AG04450 (cell line): ENCODE measurements around the gene MYO10. TPM values are rescaled to one million over a fixed set of nuclear protein-coding genes. Genes with fewer than 3 reads are reported as not detected.

Experiments used
- CTCF ChIA-PET: fragments of 300-600, 350-600 bp; formaldehyde crosslinking; extraction: SDS; loops from one replicate; lab custom pipeline; 2022; ENCODE audit warnings: antibody characterized with exemption, inconsistent platforms; lab: Charles Lee
- POLR2A ChIA-PET: fragments of 350-600 bp; formaldehyde crosslinking; extraction: SDS; loops from one replicate; lab custom pipeline; 2021; ENCODE audit warnings: antibody characterized with exemption, inconsistent platforms; lab: Yijun Ruan, JAX
- DNase-seq: peaks from one replicate; pipeline ENCODE4 v3.0.0-alpha.2; 2011; ENCODE audit warnings: low read depth, low spot score
- H3K27ac ChIP-seq: one replicate; pipeline ENCODE4 v1.5.1; 2012; ENCODE audit warnings: low read depth, low read length, control low read depth
- H3K27me3 ChIP-seq: one replicate; pipeline ENCODE4 v1.6.0; 2012; ENCODE audit warnings: low read length; ENCODE audit not compliant: control insufficient read depth, insufficient read depth
- H3K4me3 ChIP-seq: 2 replicates; pipeline ENCODE4 v1.5.1; 2011; ENCODE audit warnings: mild to moderate bottlenecking, low read depth, low read length, control low read depth
- H3K9me3 ChIP-seq: 2 replicates; pipeline ENCODE4 v1.5.1; 2012; ENCODE audit warnings: low read length; ENCODE audit not compliant: control insufficient read depth, insufficient read depth
- polyA plus RNA-seq: library from polyadenylated mRNA; depleted of rRNA; stranded (reverse); fragments of >200 nt; gene quantifications from 2 replicates; pipeline ENCODE4 v1.2.3, GENCODE V29; 2011
- TF ChIP-seq, protein P1 (sequence below): IDR thresholded peaks from 2 replicates; pipeline ENCODE4 v1.5.1; 2011; ENCODE audit warnings: low read depth, low read length, control low read depth, inconsistent platforms

The MYO10 gene
- polyA plus RNA-seq, 1 experiment, result 37.0 TPM

DNA sequence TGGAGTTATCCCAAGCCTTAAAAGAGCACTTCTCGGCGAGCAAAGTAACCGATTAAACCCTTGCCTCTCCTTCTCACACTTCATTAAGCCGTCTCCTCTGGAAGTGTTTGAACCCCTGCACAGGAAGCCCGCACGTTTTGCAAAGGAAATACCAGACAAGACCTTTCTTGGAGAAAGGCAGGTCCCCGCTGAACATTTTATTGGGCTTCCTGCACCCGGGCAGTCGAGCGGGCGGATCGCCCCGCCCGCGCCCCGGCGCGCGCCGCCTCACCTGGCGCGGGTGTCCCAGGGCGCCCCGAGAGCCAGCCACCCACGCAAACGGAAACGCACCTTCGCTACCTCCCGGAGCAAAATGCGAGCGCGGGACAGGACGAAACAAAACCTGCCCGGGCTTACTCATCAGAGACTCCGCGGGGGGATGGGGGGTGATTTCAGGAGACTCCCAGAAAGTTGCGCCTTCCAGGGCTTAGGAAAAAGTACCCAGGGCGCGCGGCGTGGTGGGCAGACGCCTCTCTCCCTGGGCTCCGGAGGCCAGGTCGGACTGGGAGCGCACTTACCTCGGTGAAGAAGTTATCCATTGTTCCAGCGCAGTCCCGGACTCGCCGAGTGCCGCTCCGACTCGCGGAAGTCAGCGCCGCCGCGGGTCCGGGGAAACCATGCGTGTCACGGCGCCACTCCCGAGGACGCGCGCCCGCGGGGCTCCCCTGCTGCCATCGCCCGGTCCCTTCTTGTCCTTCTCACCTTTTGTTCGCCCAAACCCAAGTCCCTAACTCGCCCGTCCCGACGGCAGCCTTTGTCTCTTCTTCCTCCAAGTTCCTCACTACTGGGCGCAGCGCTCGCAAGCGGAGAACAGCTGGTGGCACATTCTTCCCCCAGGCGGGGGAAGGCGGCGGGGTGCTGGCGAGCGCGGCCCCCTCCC, 598 bp downstream of the MYO10 start:
- CTCF ChIA-PET, result interaction anchor here (0.6 to 4.9 kb wide), 8 partner anchors 8 to 255 kb away, joined by 3 to 93 read pairs (median 7); no protein-coding TSS in a partner anchor
- no peaks in the 10 kb centered on the region for H3K9me3 ChIP-seq
- peak overlapping the region; percentile 68 for H3K27ac ChIP-seq
- TF ChIP-seq, protein P1, sequence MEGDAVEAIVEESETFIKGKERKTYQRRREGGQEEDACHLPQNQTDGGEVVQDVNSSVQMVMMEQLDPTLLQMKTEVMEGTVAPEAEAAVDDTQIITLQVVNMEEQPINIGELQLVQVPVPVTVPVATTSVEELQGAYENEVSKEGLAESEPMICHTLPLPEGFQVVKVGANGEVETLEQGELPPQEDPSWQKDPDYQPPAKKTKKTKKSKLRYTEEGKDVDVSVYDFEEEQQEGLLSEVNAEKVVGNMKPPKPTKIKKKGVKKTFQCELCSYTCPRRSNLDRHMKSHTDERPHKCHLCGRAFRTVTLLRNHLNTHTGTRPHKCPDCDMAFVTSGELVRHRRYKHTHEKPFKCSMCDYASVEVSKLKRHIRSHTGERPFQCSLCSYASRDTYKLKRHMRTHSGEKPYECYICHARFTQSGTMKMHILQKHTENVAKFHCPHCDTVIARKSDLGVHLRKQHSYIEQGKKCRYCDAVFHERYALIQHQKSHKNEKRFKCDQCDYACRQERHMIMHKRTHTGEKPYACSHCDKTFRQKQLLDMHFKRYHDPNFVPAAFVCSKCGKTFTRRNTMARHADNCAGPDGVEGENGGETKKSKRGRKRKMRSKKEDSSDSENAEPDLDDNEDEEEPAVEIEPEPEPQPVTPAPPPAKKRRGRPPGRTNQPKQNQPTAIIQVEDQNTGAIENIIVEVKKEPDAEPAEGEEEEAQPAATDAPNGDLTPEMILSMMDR, result no peak
- H3K27me3 ChIP-seq, result no peaks in the 10 kb centered on the region
- H3K4me3 ChIP-seq, result peak overlapping the region; percentile 85
- POLR2A ChIA-PET, result interaction anchor here (0.7 to 1.6 kb wide), 12 partner anchors 9 to 255 kb away, joined by 3 to 9 read pairs (median 3); no protein-coding TSS in a partner anchor
- no peak for DNase-seq

DNA sequence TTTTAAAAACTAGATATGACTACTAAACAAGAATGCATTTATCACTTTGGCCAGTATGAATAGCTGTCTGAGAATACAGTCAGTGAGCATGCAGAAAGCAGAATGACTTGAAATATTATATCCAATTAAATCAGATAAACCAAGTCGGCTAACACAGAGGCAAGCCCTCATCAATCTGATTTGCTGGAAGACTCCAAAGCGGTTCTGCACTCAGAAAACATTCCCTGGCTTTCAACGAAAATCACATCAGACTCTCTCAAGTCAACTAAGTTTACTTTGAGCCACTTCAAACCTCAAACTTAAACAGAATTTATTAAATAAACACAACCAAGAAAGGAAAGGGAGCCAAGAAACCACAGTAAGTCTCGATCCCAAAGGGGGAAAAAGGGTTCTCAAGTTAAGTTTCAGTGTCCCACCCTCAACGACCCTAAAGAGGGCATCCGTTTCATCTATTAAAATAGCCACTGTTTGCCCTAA, 1.4 kb downstream of the MYO10 start:
- Histone ChIP-seq H3K27me3 (no peaks in the 10 kb centered on the region), H3K4me3 (peak overlapping the region; percentile 85), H3K27ac (peak overlapping the region; percentile 68), H3K9me3 (no peaks in the 10 kb centered on the region)
- CTCF ChIA-PET, result interaction anchor here (0.6 to 4.9 kb wide), 5 partner anchors 35 to 255 kb away, joined by 3 to 93 read pairs (median 4); no protein-coding TSS in a partner anchor
- POLR2A ChIA-PET, result no interaction called here
- no peak for DNase-seq
- TF ChIP-seq, protein P1, result no peak

DNA sequence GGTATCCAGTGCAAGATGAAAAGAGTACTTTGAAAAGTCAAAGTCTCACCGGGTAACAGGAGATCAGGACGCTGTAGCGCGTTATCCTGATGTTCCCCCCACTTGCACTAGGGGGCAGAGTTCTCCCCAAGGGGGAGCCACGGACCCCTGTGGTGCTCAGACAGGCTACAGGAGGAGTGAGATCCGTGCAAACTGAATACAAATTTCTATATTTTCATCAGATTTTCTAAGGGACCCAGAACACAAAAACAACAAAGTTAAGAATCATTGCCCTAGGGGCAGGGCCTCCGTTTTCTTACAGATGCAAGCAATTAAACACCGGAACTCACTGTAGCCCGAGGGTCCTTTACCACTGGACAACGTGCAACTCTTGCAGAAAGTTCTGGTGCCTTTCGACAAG, 2.0 kb downstream of the MYO10 start:
- TF ChIP-seq, protein P1, result peak; percentile 99
- Histone ChIP-seq H3K27ac (no peak overlapping the region), H3K9me3 (no peaks in the 10 kb centered on the region), H3K27me3 (no peaks in the 10 kb centered on the region), H3K4me3 (peak overlapping the region; percentile 85)
- POLR2A ChIA-PET, result interaction anchor here (0.6 to 1.2 kb wide), 2 partner anchors 47 to 172 kb away, joined by 3 to 6 read pairs; no protein-coding TSS in a partner anchor
- peak; percentile 38 for DNase-seq
- CTCF ChIA-PET, result interaction anchor here (0.6 to 4.9 kb wide), 13 partner anchors 13 to 255 kb away, joined by 3 to 93 read pairs (median 4); no protein-coding TSS in a partner anchor

DNA sequence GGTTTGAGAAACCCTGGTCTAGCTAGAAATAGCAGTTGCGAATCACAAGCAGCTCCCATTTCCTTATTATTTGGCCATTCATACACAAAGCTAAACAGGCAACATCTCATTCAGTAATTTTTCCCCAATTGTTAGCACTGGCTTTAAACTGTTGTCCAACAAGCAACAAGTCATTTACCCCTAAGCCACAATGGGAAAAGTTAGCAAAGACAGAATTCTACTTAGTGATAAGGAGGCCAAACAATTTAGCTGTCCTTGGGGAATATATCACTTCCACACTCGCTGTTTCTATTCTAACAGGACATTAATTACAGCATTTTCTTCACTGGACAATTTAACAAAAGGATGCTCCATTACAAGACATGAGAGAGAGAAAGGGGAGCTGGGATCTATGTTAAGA, 2.8 kb downstream of the MYO10 start:
- TF ChIP-seq, protein P1, result no peak
- CTCF ChIA-PET, result interaction anchor here (0.5 to 4.9 kb wide), 16 partner anchors 11 to 265 kb away, joined by 3 to 93 read pairs (median 3); no protein-coding TSS in a partner anchor

More for the DNA sequence above, 2.8 kb downstream of the MYO10 start:
- no peak for DNase-seq
- peak overlapping the region; percentile 85 for H3K4me3 ChIP-seq
- H3K9me3 ChIP-seq, result no peaks in the 10 kb centered on the region
- POLR2A ChIA-PET, result interaction anchor here (0.5 to 1.2 kb wide), 3 partner anchors 66 to 173 kb away, joined by 3 to 8 read pairs (median 5); no protein-coding TSS in a partner anchor
- H3K27ac ChIP-seq, result no peak overlapping the region
- no peaks in the 10 kb centered on the region for H3K27me3 ChIP-seq
